K562 (cell line): ENCODE measurements around the gene PSMA5. TPM values are rescaled to one million over a fixed set of nuclear protein-coding genes. Genes with fewer than 3 reads are reported as not detected.

Source experiments
- ADNP ChIP-seq: fragments of 200-800 bp; sonication (Bioruptor generic); IDR thresholded peaks from 2 replicates; pipeline ENCODE4 v1.6.1; 2016; ENCODE audit warnings: missing genetic modification characterization, missing compliant biosample characterization
- ERF ChIP-seq: fragments of 450-650 bp; formaldehyde crosslinking; IDR thresholded peaks from 2 replicates; pipeline ENCODE4 v1.4.0; 2020; ENCODE audit warnings: mild to moderate bottlenecking, mixed read lengths
- POLR2H ChIP-seq: IDR thresholded peaks from 2 replicates; pipeline ENCODE4 v1.6.1; 2016; ENCODE audit warnings: missing genetic modification characterization, low read depth, mild to moderate bottlenecking, control low read depth, missing compliant biosample characterization, moderate library complexity
- SMAD1 ChIP-seq: fragments of 150-350 bp; IDR thresholded peaks from 2 replicates; pipeline ENCODE4 v1.6.1; 2014; ENCODE audit warnings: low read length, low read depth; ENCODE audit not compliant: partially characterized antibody
- SNRNP70 ChIP-seq: fragments of 200-400 bp; formaldehyde crosslinking; optimal IDR thresholded peaks from 2 replicates; pipeline ENCODE3; 2017; ENCODE audit warnings: low read depth, low read length
- TBL1XR1 ChIP-seq, 2 experiments: IDR thresholded peaks; 2 replicates each; pipeline ENCODE4 v1.6.1; 2012; ENCODE audit warnings: improper control_type of control experiment in 2 of 2, low read length in 2 of 2, mild to moderate bottlenecking in 1 of 2
- ZBTB33 ChIP-seq: sonication (generic); formaldehyde crosslinking; IDR thresholded peaks from 2 replicates; pipeline ENCODE4 v1.8.1; 2023; ENCODE audit warnings: mild to moderate bottlenecking, missing genetic modification reagents
- ZNF174 ChIP-seq: fragments of 250-450 bp; sonication (Bioruptor Pico); IDR thresholded peaks from 2 replicates; pipeline ENCODE4 v1.4.0; 2020; ENCODE audit warnings: mild to moderate bottlenecking
- polyA plus RNA-seq, 8 experiments: library from polyadenylated mRNA; depleted of rRNA in 4 of 8; stranded (reverse) in 5 of 8; unstranded in 3 of 8; fragments of >200 nt; fragmentation: Nextera tagmentation in 2 of 8; fragmentation: Illumina TruSeq in 1 of 8; extraction: Ambion mirVana in 2 of 8; extraction: Trizol in 1 of 8; gene quantifications; 2 replicates each; pipeline versions ENCODE4 v1.2.1 to v1.2.3, GENCODE V29; 2011 to 2014; ENCODE audit warnings: inconsistent platforms in 1 of 8, missing spikeins in 1 of 8
- total RNA-seq, 7 experiments: library from RNA; depleted of rRNA in 6 of 7; stranded (reverse); fragments of >200 nt in 6 of 7; fragmentation: Illumina TruSeq in 2 of 7; extraction: Trizol in 2 of 7; gene quantifications; 2 replicates each; pipeline versions ENCODE4 v1.2.1 to v1.2.3, GENCODE V29; 2011 to 2021; ENCODE audit warnings: low replicate concordance in 1 of 7
- TF ChIP-seq, protein P1 (sequence below): sonication (generic); formaldehyde crosslinking; IDR thresholded peaks from 2 replicates; pipeline ENCODE4 v1.8.0; 2022; ENCODE audit warnings: mild to moderate bottlenecking, missing genetic modification reagents
- TF ChIP-seq, protein P2 (sequence below): IDR thresholded peaks from 3 replicates; pipeline ENCODE4 v1.6.1; 2011; ENCODE audit warnings: borderline replicate concordance, mild to moderate bottlenecking; ENCODE audit not compliant: insufficient read length, insufficient read depth

The PSMA5 gene
- total and polyA plus RNA-seq, 9 of the 15 experiments (the other 6 are each of a cell fraction or from before 2014, with no cell fraction given) = 82.6 to 542 (median 287) TPM

DNA sequence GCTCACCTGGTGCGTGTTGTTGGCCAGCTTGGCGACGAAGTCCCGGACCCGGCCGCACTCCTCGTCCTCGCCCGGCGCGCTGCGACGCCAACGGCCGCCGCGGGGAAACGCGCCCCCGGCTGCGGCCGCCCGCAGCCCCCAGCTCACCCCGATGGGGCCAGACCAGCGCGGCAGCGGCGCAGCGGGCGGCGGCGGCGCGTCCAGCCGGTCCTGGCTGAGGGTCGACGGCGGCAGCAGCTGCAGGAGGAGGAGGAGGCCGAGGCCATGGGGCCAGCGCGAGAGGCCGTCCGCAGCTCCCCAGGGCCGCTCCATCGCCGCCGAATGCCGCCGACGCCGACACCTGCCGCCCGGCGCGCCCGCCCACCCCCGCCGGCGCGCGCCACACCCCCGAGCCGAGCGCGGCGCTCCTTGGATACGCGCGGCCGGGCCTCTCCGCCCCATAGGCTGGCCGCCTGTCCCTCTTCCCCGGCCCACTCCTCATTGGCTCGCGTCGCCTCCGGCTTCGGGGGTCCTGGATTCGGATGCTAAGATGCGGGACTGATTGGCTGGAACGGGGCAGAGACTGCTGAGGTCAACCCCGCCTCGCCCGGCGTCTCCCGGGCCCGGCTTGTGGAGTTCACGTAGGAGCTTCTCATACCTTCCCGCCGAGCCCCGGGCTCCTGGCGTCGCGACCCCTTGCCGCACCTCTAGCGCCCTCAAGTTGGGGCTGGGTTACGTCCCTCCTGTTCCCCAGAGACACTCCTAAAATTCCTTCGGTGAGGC lies 28.5 kb downstream of the PSMA5 start, which contains the start of gene SORT1 (continued):
- TF ChIP-seq ZNF174 (CRISPR knock-in tag) (no peak), SNRNP70 (no peak), SMAD1 (no peak), POLR2H (tag) (no peak), ZBTB33 (CRISPR knock-in tag) (no peak; the same call in 1 of the 2 replicates), ADNP (tag) (no peak), ERF (peak; percentile 59), TBL1XR1 (IDR thresholded peaks at IDR 0.05; ENCODE audit: low read length in 2 of 2) (no peak)
- TF ChIP-seq, protein P1, sequence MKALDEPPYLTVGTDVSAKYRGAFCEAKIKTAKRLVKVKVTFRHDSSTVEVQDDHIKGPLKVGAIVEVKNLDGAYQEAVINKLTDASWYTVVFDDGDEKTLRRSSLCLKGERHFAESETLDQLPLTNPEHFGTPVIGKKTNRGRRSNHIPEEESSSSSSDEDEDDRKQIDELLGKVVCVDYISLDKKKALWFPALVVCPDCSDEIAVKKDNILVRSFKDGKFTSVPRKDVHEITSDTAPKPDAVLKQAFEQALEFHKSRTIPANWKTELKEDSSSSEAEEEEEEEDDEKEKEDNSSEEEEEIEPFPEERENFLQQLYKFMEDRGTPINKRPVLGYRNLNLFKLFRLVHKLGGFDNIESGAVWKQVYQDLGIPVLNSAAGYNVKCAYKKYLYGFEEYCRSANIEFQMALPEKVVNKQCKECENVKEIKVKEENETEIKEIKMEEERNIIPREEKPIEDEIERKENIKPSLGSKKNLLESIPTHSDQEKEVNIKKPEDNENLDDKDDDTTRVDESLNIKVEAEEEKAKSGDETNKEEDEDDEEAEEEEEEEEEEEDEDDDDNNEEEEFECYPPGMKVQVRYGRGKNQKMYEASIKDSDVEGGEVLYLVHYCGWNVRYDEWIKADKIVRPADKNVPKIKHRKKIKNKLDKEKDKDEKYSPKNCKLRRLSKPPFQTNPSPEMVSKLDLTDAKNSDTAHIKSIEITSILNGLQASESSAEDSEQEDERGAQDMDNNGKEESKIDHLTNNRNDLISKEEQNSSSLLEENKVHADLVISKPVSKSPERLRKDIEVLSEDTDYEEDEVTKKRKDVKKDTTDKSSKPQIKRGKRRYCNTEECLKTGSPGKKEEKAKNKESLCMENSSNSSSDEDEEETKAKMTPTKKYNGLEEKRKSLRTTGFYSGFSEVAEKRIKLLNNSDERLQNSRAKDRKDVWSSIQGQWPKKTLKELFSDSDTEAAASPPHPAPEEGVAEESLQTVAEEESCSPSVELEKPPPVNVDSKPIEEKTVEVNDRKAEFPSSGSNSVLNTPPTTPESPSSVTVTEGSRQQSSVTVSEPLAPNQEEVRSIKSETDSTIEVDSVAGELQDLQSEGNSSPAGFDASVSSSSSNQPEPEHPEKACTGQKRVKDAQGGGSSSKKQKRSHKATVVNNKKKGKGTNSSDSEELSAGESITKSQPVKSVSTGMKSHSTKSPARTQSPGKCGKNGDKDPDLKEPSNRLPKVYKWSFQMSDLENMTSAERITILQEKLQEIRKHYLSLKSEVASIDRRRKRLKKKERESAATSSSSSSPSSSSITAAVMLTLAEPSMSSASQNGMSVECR = no peak
- TF ChIP-seq, protein P2, sequence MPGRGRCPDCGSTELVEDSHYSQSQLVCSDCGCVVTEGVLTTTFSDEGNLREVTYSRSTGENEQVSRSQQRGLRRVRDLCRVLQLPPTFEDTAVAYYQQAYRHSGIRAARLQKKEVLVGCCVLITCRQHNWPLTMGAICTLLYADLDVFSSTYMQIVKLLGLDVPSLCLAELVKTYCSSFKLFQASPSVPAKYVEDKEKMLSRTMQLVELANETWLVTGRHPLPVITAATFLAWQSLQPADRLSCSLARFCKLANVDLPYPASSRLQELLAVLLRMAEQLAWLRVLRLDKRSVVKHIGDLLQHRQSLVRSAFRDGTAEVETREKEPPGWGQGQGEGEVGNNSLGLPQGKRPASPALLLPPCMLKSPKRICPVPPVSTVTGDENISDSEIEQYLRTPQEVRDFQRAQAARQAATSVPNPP = no peak
